WERI-Rb-1 (cell line): ENCODE results near the gene CNN1.
"Not testable (repeated sequence)": the region's sequence is repeated elsewhere in the genome, so short reads cannot be mapped to it uniquely, and the experiment has no call there.

Experiments used
- DNase-seq: peaks from one replicate; pipeline ENCODE4 v3.0.0-alpha.2; 2020
- H3K27ac ChIP-seq: fragments of 250-450 bp; sonication (Bioruptor Pico); 2 replicates; pipeline ENCODE4 v1.5.1; 2020; ENCODE audit warnings: mild to moderate bottlenecking, moderate library complexity
- H3K27me3 ChIP-seq: fragments of 250-450 bp; sonication (Bioruptor Pico); 2 replicates; pipeline ENCODE4 v1.5.1; 2021; ENCODE audit warnings: mild to moderate bottlenecking, low read depth, moderate library complexity; ENCODE audit not compliant: insufficient read depth, severe bottlenecking
- H3K36me3 ChIP-seq: fragments of 250-450 bp; sonication (Bioruptor Pico); 2 replicates; pipeline ENCODE4 v1.5.1; 2020; ENCODE audit warnings: mild to moderate bottlenecking, moderate library complexity
- H3K4me3 ChIP-seq: 2 replicates; pipeline ENCODE4 v1.5.1; 2011; ENCODE audit warnings: low read depth, mild to moderate bottlenecking, control low read depth, low read length
- H3K9me3 ChIP-seq: fragments of 250-450 bp; sonication (Bioruptor Pico); 2 replicates; pipeline ENCODE4 v1.5.1; 2021; ENCODE audit warnings: mild to moderate bottlenecking, moderate library complexity; ENCODE audit not compliant: severe bottlenecking
- CTCF ChIP-seq: IDR thresholded peaks from 2 replicates; pipeline ENCODE4 v1.5.1; 2011; ENCODE audit warnings: low read depth, mild to moderate bottlenecking, control low read depth, inconsistent platforms, low read length

CNN1 gene

GRCh38 chr19:11555246-11555645, 16.6 kb downstream of the CNN1 start:
- peaks cover 39% of the 10 kb centered on the region for H3K36me3 ChIP-seq
- no peaks in the 10 kb centered on the region for H3K9me3 ChIP-seq
- no peak for TF ChIP-seq CTCF
- no peak overlapping the region for H3K4me3 ChIP-seq
- no peak overlapping the region for H3K27ac ChIP-seq
- H3K27me3 ChIP-seq, result no peaks in the 10 kb centered on the region
- no peak for DNase-seq

- no peak for TF ChIP-seq CTCF
- Histone ChIP-seq H3K36me3 (peaks cover 39% of the 10 kb centered on the region), H3K27me3 (no peaks in the 10 kb centered on the region), H3K4me3 (no peak overlapping the region), H3K27ac (no peak overlapping the region), H3K9me3 (no peaks in the 10 kb centered on the region)
- DNase-seq, result no peak
These were observed 18.2 kb downstream of the CNN1 start for GRCh38 chr19:11556634-11557420.

GRCh38 chr19:11558881-11559828, 20.5 kb downstream of the CNN1 start, which contains the start of gene ELOF1:
Gene ELOF1 (minus strand): TSS chr19:11559230. CDS start chr19:11554347, 4,883 bp downstream.
- peak within 1 kb of the TSS; percentile 87 for H3K4me3 ChIP-seq
- no peaks in the 10 kb centered on the region for H3K9me3 ChIP-seq
- H3K27ac ChIP-seq, result peak within 1 kb of the TSS; percentile 46
- H3K36me3 ChIP-seq, result peaks cover 19% of the 10 kb centered on the region
- peak; percentile 98 for DNase-seq
- no peaks in the 10 kb centered on the region for H3K27me3 ChIP-seq
- peak; percentile 29; the same call in 1 of the 2 replicates for TF ChIP-seq CTCF

- DNase-seq, result peak; percentile 79
- no peaks in the 10 kb centered on the region for H3K27me3 ChIP-seq
- no peak overlapping the region for H3K4me3 ChIP-seq
- H3K27ac ChIP-seq, result no peak overlapping the region
- no peaks in the 10 kb centered on the region for H3K9me3 ChIP-seq
- peaks cover 10% of the 10 kb centered on the region for H3K36me3 ChIP-seq
- peak; percentile 76 for TF ChIP-seq CTCF
These were observed 21.9 kb downstream of the CNN1 start for GRCh38 chr19:11560404-11561051.

GRCh38 chr19:11563532-11563931, 24.9 kb downstream of the CNN1 start:
- H3K27me3 ChIP-seq, result no peaks in the 10 kb centered on the region
- H3K36me3 ChIP-seq, result no peaks in the 10 kb centered on the region
- H3K27ac ChIP-seq, result no peak overlapping the region
- no peak overlapping the region for H3K4me3 ChIP-seq
- no peaks in the 10 kb centered on the region for H3K9me3 ChIP-seq
- no peak for TF ChIP-seq CTCF
- DNase-seq, result no peak

GRCh38 chr19:11564082-11564807, 25.6 kb downstream of the CNN1 start:
- H3K27ac ChIP-seq, DNase-seq, H3K27me3 ChIP-seq, H3K9me3 ChIP-seq, H3K4me3 ChIP-seq, H3K36me3 ChIP-seq: not testable (repeated sequence)

- not testable (repeated sequence) for H3K27ac ChIP-seq, H3K27me3 ChIP-seq, H3K9me3 ChIP-seq, H3K36me3 ChIP-seq, H3K4me3 ChIP-seq, DNase-seq
These were observed 27.0 kb downstream of the CNN1 start for GRCh38 chr19:11565649-11565980.
